Loucy (cell line): Measurements from ENCODE around the gene ALOX12B.

ENCODE experiments used
- H2AFZ ChIP-seq: fragments of 200-600 bp; sonication (generic); 2 replicates; pipeline ENCODE4 v1.6.0; 2016; ENCODE audit warnings: antibody characterized with exemption, mild to moderate bottlenecking, low read length, moderate library complexity
- H3F3A ChIP-seq: fragments of 200-600 bp; 2 replicates; pipeline ENCODE4 v1.6.0; 2016; ENCODE audit warnings: antibody characterized with exemption, low read depth, mild to moderate bottlenecking
- H3K27me3 ChIP-seq: fragments of 200-600 bp; sonication (generic); 2 replicates; pipeline ENCODE4 v1.6.1; 2014; ENCODE audit warnings: low read length, mild to moderate bottlenecking; ENCODE audit not compliant: insufficient read depth, poor library complexity, severe bottlenecking
- H3K36me3 ChIP-seq: fragments of 200-600 bp; sonication (generic); 2 replicates; pipeline ENCODE4 v1.6.1; 2016; ENCODE audit warnings: low read length; ENCODE audit not compliant: insufficient read depth
- H3K4me1 ChIP-seq: fragments of 200-600 bp; sonication (generic); 2 replicates; pipeline ENCODE4 v1.5.1; 2014; ENCODE audit warnings: low read length, mild to moderate bottlenecking; ENCODE audit not compliant: insufficient read depth, poor library complexity, severe bottlenecking
- H3K4me2 ChIP-seq: fragments of 200-600 bp; sonication (generic); 2 replicates; pipeline ENCODE4 v1.6.0; 2014; ENCODE audit warnings: antibody characterized with exemption, low read length, low read depth, mild to moderate bottlenecking; ENCODE audit not compliant: poor library complexity, severe bottlenecking
- H3K4me3 ChIP-seq: fragments of 200-600 bp; sonication (generic); 2 replicates; pipeline ENCODE4 v1.5.1; 2014; ENCODE audit warnings: low read length, mild to moderate bottlenecking, mixed read lengths; ENCODE audit not compliant: poor library complexity, severe bottlenecking
- H3K79me2 ChIP-seq: fragments of 200-600 bp; sonication (generic); 2 replicates; pipeline ENCODE4 v1.6.1; 2014; ENCODE audit warnings: low read length; ENCODE audit not compliant: insufficient read depth
- H3K9ac ChIP-seq: fragments of 200-600 bp; sonication (generic); 2 replicates; pipeline ENCODE4 v1.6.0; 2014; ENCODE audit warnings: mild to moderate bottlenecking, low read depth, low read length, moderate library complexity; ENCODE audit not compliant: poor library complexity, severe bottlenecking
- H3K9me2 ChIP-seq: fragments of 200-600 bp; sonication (generic); replicated peaks from 2 replicates; pipeline ENCODE4 v1.6.1; 2016; ENCODE audit warnings: low read depth, low read length, mixed read lengths
- H3K9me3 ChIP-seq: fragments of 200-600 bp; sonication (generic); 2 replicates; pipeline ENCODE4 v1.6.1; 2014; ENCODE audit warnings: mild to moderate bottlenecking, antibody characterized with exemption, low read length, low read depth; ENCODE audit not compliant: insufficient read depth
- H4K20me1 ChIP-seq: fragments of 200-600 bp; sonication (generic); 2 replicates; pipeline ENCODE4 v1.6.0; 2014; ENCODE audit warnings: antibody characterized with exemption, low read length, mild to moderate bottlenecking; ENCODE audit not compliant: insufficient read depth, poor library complexity, severe bottlenecking
- EZH2phosphoT487 ChIP-seq: fragments of 200-600 bp; IDR thresholded peaks from 2 replicates; pipeline ENCODE4 v1.6.1; 2018; ENCODE audit warnings: antibody characterized with exemption, mild to moderate bottlenecking, moderate library complexity, borderline replicate concordance
- TF ChIP-seq, protein P1 (sequence below): fragments of 200-600 bp; sonication (generic); conservative IDR thresholded peaks from 2 replicates; pipeline ENCODE4 v1.5.1; 2014; ENCODE audit warnings: mild to moderate bottlenecking, antibody characterized with exemption, low read length

ALOX12B gene

GRCh38 chr17:8089728-8090127 is 2.2 kb upstream of the ALOX12B start:
- H3K9ac ChIP-seq: no peak overlapping the region
- H3K4me1 ChIP-seq: no peaks in the 10 kb centered on the region
- no peak overlapping the region for H3K4me3 ChIP-seq
- H3K79me2 ChIP-seq: no peaks in the 10 kb centered on the region
- no peaks in the 10 kb centered on the region for H3F3A ChIP-seq
- H2AFZ ChIP-seq: no peak overlapping the region
- H3K9me2 ChIP-seq: no peaks in the 10 kb centered on the region
- H4K20me1 ChIP-seq: no peaks in the 10 kb centered on the region
- TF ChIP-seq EZH2phosphoT487: no peak
- TF ChIP-seq, protein P1, sequence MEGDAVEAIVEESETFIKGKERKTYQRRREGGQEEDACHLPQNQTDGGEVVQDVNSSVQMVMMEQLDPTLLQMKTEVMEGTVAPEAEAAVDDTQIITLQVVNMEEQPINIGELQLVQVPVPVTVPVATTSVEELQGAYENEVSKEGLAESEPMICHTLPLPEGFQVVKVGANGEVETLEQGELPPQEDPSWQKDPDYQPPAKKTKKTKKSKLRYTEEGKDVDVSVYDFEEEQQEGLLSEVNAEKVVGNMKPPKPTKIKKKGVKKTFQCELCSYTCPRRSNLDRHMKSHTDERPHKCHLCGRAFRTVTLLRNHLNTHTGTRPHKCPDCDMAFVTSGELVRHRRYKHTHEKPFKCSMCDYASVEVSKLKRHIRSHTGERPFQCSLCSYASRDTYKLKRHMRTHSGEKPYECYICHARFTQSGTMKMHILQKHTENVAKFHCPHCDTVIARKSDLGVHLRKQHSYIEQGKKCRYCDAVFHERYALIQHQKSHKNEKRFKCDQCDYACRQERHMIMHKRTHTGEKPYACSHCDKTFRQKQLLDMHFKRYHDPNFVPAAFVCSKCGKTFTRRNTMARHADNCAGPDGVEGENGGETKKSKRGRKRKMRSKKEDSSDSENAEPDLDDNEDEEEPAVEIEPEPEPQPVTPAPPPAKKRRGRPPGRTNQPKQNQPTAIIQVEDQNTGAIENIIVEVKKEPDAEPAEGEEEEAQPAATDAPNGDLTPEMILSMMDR: no peak
- H3K27me3 ChIP-seq: no peaks in the 10 kb centered on the region
- no peak overlapping the region for H3K4me2 ChIP-seq
- no peaks in the 10 kb centered on the region for H3K36me3 ChIP-seq
- H3K9me3 ChIP-seq: no peaks in the 10 kb centered on the region

GRCh38 chr17:8087952-8088230 is 375 bp upstream of the ALOX12B start:
- H3K79me2 ChIP-seq: no peaks in the 10 kb centered on the region
- H3K4me3 ChIP-seq: no peak overlapping the region
- H3K4me1 ChIP-seq: no peaks in the 10 kb centered on the region
- H4K20me1 ChIP-seq: no peaks in the 10 kb centered on the region
- H3K36me3 ChIP-seq: no peaks in the 10 kb centered on the region
- H2AFZ ChIP-seq: no peak overlapping the region
- H3K9me2 ChIP-seq: no peaks in the 10 kb centered on the region
- TF ChIP-seq EZH2phosphoT487: no peak
- TF ChIP-seq, protein P1: no peak
- H3K4me2 ChIP-seq: no peak overlapping the region
- H3K27me3 ChIP-seq: no peaks in the 10 kb centered on the region
- H3K9me3 ChIP-seq: no peaks in the 10 kb centered on the region
- H3F3A ChIP-seq: no peaks in the 10 kb centered on the region
- H3K9ac ChIP-seq: no peak overlapping the region

DNA sequence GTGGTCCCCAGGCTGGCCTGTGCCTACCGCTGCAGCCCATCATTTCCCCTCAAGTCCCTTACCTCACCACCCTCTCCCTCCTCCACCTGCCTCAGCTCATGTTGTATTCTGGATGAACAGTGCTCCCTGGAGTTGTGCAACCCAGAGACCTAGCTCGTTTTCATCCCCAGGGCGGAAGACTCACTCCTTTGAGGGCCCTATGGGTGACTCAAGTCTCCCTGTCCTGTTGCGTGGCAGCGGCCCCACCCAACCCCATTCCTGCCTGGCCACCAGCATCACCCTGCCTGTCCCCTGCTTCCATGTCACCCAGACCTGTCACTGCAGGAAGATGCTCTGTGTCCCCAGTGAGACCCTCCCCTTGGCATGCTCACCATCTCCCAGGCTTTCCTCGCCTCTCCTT is 3.3 kb downstream of the ALOX12B start:
- Histone ChIP-seq H3K27me3 (no peaks in the 10 kb centered on the region), H3K9me3 (no peaks in the 10 kb centered on the region), H3K9me2 (no peaks in the 10 kb centered on the region)

More for the DNA sequence above, 3.3 kb downstream of the ALOX12B start:
- H3K36me3 ChIP-seq: no peaks in the 10 kb centered on the region
- no peaks in the 10 kb centered on the region for H3F3A ChIP-seq
- peaks cover 5% of the 10 kb centered on the region for H3K4me1 ChIP-seq
- no peak overlapping the region for H3K9ac ChIP-seq
- H2AFZ ChIP-seq: no peak overlapping the region
- no peak for TF ChIP-seq EZH2phosphoT487
- TF ChIP-seq, protein P1: no peak
- no peaks in the 10 kb centered on the region for H4K20me1 ChIP-seq
- no peak overlapping the region for H3K4me2 ChIP-seq
- no peaks in the 10 kb centered on the region for H3K79me2 ChIP-seq
- H3K4me3 ChIP-seq: no peak overlapping the region
